Right lobe of liver (tissue), 4 donors: ENCODE results near the gene H1-8.

Experiments used
- POLR2A ChIP-seq: fragments of 450-650 bp; IDR thresholded peaks from one replicate; pipeline ENCODE4 v1.6.1; 2017; ENCODE audit warnings: antibody characterized with exemption, mild to moderate bottlenecking
- TF ChIP-seq, protein P1 (sequence below), 4 donors: fragments of 200-600 bp in 3 of 4; fragments of 450-650 bp in 1 of 4; IDR thresholded peaks; one replicate each; pipeline versions ENCODE4 v1.5.1 to v1.8.0; 2016 to 2022; ENCODE audit warnings: antibody characterized with exemption in 4 of 4, mild to moderate bottlenecking in 2 of 4
- donor health status: DM: no; HTN: no; CAD: no.
- donor health status: DM: no; HTN: no; CAD: no.
- donor health status: DM: no; HTN: yes; CAD: no.

DNA sequence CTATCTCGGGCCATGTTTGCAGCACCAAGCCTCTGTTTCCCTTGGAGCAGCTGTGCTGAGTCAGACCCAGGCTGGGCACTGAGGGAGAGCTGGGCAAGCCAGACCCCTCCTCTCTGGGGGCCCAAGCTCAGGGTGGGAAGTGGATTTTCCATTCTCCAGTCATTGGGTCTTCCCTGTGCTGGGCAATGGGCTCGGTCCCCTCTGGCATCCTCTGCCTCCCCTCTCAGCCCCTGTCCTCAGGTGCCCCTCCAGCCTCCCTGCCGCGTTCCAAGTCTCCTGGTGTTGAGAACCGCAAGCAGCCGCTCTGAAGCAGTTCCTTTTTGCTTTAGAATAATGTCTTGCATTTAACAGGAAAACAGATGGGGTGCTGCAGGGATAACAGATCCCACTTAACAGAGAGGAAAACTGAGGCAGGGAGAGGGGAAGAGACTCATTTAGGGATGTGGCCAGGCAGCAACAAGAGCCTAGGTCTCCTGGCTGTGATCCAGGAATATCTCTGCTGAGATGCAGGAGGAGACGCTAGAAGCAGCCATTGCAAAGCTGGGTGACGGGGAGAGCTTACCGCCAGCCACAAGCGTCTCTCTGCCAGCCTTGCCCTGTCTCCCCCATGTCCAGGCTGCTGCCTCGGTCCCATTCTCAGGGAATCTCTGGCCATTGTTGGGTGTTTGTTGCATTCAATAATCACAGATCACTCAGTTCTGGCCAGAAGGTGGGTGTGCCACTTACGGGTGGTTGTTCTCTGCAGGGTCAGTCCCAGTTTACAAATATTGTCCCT lies 13.4 kb upstream of the H1-8 start:
- TF ChIP-seq, protein P1, sequence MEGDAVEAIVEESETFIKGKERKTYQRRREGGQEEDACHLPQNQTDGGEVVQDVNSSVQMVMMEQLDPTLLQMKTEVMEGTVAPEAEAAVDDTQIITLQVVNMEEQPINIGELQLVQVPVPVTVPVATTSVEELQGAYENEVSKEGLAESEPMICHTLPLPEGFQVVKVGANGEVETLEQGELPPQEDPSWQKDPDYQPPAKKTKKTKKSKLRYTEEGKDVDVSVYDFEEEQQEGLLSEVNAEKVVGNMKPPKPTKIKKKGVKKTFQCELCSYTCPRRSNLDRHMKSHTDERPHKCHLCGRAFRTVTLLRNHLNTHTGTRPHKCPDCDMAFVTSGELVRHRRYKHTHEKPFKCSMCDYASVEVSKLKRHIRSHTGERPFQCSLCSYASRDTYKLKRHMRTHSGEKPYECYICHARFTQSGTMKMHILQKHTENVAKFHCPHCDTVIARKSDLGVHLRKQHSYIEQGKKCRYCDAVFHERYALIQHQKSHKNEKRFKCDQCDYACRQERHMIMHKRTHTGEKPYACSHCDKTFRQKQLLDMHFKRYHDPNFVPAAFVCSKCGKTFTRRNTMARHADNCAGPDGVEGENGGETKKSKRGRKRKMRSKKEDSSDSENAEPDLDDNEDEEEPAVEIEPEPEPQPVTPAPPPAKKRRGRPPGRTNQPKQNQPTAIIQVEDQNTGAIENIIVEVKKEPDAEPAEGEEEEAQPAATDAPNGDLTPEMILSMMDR (IDR thresholded peaks at IDR 0.05), result no peak
- no peak for TF ChIP-seq POLR2A
